ENCODE measurements around the gene SH3TC1.

DNA sequence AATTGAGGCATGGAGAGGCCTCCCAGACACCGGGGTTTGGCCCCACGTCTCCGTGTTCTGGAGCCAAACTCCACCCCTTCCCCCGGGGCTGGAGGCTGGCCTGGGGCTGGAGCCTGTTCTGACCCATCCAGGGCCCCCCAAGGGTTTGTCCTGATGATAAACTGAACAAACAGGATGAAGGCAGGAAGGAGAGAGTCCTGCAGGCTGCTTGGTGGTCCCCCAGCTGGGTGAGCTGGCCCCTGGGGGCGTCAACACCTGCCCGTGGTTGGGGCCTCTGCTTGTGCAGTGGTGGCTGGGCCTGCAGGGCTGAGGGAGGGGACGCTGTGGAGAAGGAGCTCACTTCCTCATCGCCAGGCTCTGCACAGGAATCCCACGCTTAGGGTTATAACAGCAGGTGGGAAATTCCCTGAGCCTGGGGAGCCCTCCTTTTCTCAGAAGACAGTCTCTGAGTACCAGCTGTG is 2.3 kb downstream of the SH3TC1 start:
- TF ChIP-seq CTCF (IDR thresholded peaks at IDR 0.05; ENCODE audit: low read length) (no peak), EZH2 (IDR thresholded peaks at IDR 0.05; ENCODE audit: borderline replicate concordance, low read length) (no peak)
